Left forelimb (tissue), 1 donor: ENCODE data around the gene ACVR1B.
A peak's percentile ranks its signal among the peaks of the same experiment; 100 is the strongest.

Experiments used
- DNase-seq: peaks from one replicate; pipeline ENCODE4 v3.0.0-alpha.2; 2018; ENCODE audit warnings: low spot score

ACVR1B gene

DNA sequence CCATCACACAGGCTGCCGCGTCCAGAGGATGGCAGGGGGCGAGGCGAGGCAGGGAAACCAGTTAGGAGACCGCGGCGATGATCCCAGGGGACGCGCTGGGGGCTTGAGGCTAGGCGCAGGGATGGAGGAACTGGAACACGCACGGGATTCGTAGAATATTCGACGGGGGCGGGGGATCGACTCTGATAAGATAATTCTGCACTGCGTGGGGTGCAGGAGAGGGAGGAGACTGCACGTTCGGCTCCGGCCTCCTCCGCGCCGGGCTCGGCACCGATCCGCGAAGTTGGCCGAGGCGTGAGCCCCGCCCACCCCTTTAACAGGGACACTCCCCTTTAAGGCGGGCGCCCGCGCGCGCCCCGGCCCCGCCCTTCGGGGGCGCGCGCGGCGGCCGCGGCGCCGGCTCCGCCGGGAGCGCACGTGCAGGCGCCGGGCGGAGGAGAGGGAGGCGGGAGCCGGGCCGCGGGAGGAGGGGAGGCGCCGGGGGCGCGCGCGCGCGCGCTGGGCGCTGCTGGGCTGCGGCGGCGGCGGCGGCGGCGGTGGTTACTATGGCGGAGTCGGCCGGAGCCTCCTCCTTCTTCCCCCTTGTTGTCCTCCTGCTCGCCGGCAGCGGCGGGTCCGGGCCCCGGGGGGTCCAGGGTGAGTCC lies at the start of gene ACVR1B:
Gene ACVR1B (plus strand): TSS at position 501 of the 644 bp plus-strand sequence. CDS start 45 bp downstream, at position 546.
- DNase-seq: peak; percentile 89

DNA sequence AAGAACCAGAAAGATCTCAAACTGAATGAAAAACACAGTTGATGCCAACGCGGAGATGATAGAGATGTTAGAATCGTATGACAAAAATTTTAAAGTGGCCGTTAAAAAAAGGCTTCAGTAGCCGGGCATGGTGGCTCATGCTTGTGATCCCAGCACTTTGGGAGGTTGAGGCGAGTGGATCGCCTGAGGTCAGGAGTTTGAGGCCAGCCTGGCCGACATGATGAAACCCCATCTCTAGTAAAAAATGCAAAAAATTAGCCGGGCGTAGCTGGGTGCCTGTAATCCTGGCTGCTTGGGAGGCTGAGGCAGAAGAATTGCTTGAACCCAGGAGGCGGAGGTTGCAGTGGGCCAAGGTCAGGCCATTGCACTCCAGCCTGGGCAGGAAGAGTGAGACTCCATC lies 49.6 kb upstream of the ACVR1B start:
- no peak for DNase-seq

DNA sequence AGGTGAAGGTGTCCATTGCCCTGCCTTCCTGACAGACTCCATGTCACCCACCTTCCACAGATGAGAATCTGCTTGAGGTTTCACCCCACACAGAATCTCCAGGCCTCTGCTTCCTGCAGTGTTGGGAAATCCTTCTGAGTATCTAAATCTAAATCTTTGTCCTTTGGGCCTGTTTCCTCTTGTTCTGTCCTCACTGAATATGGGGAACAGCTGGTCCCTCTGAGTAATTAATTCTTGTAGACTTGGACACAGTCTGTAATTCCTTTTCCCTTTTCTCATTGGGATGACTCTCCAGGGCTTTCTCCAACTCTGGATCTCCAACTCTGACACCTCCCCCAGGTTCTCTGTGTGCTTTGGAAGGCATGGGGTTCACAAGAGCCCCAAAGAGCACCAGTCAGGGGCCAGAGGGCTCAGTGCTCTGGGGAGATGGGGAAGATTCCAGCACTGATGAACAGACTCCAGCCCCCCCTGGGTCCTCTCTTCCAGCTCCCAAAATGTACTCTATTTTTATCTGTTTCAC lies 46.5 kb upstream of the ACVR1B start:
- DNase-seq: no peak

DNA sequence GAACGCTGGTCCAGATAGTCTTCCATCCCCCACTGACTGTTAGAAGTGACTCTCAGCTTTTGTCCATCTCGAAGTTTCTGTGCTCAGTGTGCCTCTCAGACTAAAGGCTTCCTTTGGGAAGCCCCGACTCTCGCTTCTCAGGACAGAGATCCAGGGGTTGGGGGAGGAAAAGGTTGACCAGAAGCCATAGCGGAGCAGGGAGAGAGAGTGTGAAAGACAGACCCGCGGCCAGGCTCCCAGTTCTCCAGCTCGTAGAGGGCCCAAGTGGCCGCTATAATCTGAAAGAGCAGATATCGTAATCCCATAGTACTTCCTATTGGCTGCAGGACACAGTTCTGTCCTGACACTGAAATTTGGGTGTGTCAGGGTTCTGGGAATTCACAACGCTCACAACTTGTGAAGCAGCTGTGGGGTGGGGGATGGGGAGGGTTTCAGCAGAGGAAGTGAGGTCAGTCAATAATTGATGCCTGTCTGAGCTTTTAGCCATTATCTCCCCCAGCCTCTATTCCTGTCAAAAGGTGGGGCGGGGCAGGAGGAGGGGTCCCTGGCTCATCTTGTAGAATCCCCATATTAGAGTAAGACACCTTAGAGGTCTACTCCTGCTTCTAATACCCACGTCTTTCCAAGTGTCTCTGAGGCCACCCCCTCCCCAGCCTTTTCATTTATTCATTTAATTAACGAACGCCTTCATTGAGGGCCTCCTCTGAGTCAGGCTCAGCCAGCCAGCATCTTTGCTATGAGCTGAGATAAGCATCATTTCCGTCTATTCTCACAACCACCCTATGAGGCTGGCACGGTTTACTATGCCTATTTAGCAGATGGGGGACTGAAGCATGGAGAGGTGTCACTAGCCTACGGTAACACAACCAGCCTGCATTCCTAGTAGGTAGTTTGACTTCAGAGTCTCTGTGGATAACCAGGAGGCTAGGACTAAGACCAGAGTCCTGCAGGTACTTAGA lies 45.7 kb upstream of the ACVR1B start:
- DNase-seq: peak; percentile 86

DNA sequence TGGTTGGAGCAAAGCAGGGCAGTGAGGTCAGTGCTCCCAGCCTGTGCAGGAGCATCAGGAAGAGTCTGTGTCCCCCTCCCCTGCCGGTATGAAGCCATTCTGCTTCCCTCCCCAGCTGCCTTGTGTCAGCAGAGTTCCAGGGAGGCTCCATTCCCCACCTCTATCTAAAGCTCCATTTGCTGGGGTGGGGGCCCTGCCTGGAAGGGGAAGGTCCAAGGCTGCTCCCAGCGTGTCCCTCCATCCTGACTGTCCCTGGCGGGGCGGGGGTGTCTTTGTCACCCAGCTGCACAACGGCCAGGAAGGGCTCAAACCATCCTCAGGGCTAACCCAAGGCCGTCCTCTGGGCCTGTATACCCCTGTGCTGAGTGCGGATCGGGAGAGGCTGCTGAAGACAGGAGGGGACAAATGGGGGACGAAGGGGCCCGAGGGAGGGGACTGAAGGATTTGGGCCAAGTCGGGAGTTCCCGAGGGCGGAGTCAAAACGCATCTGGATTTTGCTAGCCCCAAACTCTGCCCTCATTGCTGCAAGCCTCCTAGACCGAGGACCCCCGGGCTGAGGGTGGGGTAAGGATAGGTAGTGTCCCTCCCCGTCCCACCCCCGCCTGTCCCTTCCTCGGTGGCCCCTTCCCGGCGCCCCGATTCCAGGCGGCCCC lies 44.9 kb upstream of the ACVR1B start:
- DNase-seq: no peak

DNA sequence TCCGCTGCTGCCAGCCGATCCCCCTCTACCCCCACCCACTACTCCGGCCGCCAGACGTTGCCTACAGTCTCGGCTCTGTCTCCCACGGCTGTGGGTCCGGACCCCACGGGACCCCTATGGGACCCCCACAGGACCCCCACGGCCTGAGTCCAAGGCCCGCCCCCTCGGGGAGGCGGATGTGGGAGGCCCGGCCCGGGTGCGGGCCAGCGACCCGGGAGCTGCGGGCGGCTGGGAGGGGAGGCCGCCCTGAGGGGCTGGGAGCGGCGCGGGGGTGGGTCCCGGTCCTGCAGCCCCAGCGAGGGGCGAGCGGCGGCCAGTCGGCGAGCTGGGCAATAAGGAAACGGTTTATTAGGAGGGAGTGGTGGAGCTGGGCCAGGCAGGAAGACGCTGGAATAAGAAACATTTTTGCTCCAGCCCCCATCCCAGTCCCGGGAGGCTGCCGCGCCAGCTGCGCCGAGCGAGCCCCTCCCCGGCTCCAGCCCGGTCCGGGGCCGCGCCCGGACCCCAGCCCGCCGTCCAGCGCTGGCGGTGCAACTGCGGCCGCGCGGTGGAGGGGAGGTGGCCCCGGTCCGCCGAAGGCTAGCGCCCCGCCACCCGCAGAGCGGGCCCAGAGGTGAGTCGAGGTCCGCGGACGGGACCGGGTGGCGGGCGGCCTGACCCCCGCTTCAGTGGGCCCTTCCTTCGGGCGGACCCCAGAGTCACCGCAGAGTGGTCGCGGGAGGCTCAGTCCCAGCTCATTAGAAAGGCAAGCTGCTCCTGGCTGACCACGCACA lies 44.2 kb upstream of the ACVR1B start, which contains the start of gene ACVRL1:
Gene ACVRL1 (plus strand): TSS at position 422 of the 773 bp plus-strand sequence. CDS start 4,971 bp downstream, outside the sequence.
- DNase-seq: peak; percentile 84

DNA sequence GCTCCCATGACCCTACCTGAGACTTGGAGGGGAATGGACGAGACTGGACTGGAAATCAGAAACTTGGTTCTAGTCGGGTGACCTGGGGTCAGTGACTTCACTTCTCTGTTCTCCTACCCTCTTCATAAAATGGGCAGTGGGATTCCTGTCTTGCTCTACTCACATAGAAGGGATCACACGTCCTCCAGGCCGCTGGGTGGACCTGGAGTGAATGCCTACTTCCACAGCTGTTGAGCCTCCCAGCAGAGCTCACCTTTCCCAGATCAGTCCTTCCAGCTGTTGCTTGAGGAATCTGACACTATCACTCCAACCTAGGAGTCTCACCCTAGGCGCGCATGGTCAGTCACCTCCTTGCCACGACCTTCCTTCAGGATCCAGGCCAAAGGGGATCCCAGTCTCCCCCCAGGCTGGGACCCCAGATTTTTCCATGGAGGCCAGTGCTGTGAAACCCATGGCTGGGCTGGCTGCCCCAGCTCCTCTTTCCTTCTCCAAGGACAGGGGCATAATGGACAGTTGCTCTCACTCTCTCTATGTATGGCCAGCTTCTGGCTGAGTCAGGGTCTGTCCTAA lies 43.6 kb upstream of the ACVR1B start:
- no peak for DNase-seq

DNA sequence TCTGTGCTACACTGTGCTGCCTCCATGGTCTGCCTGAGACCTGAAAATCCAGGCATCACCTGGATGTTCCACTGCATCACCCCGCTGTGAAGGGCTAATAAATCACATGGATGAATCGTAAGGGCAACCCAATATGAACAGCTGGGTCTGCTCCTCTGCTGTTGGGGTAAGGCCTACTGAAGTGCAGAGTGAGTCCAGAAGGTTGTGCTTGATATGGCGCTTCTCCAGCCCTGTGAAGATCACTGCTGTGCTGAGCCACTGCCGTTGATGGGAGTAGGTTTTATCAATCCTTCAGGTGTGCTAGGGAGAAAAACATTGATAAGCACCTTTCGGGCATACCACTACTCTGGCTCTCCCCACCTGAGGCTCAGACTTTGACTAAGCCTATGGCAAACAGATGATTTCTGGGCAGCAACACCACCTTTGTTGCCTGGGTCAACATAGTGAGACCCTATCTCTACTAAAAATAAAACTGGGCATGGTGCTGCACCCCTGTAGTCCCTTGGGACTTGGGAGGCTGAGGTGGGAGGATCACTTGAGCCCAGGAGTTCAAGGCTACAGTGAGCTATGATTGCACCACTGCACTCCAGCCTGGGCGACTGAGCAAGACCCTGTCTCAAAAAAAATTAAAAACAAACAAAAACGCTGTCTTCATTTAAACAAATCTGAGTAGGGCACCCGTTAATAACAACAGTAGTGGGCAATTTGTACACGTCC lies 42.5 kb upstream of the ACVR1B start:
- DNase-seq: no peak

DNA sequence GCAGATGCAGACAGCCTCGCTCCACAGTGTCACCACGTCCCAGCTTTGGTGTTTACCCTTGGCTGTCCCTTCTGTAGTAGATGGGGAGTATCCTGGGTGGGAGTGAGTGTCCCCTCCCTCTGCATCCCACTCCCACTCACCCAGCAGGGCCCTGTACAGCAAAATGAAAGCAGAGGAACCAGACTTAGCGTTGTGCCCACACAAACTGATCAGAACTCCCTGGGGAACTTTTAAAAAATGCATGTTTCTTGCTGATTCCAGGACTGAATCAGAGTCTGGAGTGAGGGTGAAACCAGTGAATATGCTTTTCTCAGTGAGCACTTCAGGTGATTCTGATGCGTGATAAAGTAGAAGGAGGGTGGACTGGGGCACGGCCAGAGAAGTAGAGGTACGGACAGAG lies 41.3 kb upstream of the ACVR1B start:
- DNase-seq: no peak

DNA sequence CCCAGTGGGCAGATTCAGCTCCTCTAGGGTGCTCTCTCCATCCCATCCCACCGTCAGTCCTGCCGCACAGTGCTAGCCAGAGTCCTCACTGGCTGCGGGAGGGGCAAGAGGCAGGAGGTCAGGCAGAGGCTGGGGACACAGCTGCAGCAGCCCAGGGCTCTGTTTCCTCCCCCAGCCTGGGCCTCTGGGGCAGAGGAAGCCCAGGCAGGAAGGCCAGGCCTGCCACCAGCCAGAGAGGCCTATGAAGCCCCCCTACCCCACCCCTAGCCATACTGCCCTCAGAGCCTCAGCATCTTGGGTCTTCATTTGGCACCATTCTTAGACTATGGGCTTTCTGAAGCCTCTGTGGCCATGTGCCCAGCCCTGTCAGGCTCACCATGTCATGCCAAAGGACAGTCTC lies 40.8 kb upstream of the ACVR1B start:
- DNase-seq: no peak

DNA sequence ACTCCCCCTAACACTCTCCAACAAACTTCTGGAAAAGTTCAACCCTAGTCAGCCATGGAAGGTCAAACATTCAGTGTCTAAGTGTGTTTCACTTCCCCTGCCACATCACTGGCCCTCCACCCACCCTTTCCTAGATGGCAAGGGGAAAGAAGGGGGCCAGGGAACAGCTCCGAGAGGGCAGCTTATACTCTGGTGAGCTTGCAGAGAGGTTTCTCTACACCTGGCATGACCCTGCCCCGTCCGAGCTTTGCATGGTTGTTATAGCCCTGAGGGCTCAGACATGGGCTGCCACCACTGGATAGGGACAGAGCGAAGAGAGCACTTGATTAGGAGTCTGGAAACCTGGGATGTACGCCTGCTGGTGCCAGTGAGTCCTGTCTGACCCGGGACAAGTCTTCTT lies 40.2 kb upstream of the ACVR1B start:
- no peak for DNase-seq

DNA sequence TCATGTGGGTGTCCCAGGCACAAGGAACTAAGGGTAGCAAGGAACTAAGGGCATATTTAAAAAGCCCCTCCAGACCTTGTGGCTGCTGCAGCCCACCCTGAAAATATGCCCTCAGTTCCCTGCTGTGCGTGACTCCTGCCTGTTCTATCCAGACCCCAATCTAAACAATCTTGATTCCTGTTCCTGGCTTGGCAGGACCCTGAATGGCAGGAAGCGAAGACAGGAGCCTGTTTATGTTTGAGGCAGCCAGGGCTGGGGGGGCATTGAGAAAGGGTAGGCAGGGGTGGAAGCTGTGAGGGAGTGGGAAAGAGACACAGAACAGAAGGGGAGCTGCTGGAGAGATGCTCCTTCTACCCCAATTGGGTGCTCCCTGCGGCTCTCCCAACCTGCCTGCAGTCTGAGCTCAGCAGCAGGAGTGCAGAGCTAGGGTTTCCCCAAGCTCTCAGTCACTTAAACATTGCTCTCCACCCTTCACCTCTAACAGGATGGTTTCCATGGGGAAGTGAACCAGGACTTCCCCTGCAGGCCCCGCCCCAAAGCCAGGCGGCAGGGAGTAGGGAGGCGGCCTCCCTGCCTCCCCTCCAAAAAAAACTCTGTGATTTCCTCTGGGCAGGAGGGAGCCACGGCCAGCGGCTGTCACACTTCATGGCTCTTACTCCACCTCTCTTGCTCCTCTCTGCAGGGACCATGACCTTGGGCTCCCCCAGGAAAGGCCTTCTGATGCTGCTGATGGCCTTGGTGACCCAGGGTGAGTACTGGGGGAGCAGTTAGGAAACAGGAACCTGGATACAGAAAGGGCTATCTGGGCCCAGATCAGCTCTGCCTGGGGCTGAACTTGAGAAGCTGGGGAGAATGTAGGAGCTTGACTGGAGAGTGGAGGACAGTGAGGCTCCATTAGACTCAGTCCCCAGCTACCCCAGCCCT lies 39.4 kb upstream of the ACVR1B start:
- DNase-seq: no peak

DNA sequence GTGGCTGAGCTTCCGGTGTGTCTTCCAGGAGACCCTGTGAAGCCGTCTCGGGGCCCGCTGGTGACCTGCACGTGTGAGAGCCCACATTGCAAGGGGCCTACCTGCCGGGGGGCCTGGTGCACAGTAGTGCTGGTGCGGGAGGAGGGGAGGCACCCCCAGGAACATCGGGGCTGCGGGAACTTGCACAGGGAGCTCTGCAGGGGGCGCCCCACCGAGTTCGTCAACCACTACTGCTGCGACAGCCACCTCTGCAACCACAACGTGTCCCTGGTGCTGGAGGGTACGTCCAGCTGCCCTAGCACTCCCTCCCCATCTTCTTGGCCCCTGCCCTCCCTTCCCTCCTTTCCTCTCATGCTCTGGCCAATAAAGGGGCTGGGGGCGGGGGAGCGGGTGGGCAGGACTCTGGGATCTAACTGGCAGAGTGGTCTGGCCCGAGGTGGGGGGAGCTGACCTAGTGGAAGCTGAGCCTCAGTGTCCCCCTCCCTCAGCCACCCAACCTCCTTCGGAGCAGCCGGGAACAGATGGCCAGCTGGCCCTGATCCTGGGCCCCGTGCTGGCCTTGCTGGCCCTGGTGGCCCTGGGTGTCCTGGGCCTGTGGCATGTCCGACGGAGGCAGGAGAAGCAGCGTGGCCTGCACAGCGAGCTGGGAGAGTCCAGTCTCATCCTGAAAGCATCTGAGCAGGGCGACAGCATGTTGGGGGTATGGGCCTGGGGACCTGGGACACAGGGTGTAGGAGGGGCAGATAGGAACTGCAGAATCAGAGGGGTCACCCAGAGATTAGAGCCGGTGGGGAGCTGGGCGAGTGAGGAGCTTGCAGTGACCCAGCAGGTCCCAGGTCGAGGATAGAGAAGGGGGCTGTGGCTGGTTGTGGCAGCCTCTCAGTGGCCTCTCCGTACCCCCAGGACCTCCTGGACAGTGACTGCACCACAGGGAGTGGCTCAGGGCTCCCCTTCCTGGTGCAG lies 38.1 kb upstream of the ACVR1B start:
- DNase-seq: no peak

DNA sequence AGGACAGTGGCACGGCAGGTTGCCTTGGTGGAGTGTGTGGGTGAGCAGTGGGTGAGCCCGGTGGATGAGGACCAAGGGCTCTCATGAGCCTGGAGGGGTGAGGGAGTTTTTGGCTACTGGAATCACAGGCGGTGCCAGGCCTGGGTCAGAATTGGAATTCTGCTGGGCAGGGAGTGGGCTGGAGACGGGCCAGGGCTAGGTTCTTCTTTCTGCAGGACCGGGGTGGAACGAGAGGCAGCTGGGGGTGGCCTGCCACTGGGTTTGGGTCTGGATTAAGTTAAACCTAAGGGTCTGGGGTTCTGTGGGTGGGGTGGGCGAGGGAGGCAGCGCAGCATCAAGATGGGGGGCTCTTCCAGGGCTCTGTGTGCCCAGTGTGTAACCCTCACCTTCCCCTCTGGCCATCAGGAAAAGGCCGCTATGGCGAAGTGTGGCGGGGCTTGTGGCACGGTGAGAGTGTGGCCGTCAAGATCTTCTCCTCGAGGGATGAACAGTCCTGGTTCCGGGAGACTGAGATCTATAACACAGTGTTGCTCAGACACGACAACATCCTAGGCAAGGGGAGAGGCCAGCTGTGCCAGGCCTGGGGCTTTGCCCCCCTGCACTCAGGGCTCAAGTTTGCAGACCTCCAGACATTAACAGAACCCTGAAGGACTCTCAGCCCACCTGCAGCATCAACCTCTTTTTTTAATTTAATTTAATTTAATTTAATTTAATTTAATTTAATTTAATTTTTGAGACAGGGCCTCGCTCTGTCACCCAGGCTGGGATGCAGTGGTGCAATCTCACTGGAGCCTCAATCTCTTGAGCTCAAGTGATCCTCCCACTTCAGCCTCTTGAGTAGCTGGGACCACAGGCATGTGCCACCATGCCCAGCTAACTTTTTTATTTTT lies 37.2 kb upstream of the ACVR1B start:
- DNase-seq: no peak

DNA sequence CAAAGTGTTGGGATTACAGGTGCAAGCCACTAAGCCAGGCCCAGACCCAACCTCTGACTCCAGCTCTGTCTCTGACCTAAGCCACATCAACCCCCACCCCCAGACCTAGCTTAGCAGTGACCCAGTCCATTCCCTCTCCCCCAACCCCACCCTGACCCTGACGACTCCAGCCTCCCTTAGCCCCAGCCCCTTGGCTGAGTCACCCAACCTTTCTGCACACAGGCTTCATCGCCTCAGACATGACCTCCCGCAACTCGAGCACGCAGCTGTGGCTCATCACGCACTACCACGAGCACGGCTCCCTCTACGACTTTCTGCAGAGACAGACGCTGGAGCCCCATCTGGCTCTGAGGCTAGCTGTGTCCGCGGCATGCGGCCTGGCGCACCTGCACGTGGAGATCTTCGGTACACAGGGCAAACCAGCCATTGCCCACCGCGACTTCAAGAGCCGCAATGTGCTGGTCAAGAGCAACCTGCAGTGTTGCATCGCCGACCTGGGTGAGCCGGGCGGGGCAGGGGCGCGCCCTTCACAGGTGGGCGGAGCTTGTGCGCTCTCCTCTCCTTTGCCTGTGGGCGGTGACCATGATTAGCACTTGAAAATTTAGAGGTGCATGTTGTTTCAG lies 36.4 kb upstream of the ACVR1B start:
- DNase-seq: no peak

DNA sequence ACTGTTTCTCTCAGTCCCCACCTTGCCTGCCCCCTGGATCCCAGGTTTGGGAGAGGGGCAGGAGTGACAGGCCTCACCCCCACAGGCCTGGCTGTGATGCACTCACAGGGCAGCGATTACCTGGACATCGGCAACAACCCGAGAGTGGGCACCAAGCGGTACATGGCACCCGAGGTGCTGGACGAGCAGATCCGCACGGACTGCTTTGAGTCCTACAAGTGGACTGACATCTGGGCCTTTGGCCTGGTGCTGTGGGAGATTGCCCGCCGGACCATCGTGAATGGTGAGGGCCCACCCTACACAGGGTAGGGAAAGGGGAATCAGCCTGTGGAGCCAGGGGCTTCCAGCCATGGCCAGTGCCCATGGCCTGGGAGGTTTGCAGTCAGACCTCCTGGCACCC lies 35.5 kb upstream of the ACVR1B start:
- no peak for DNase-seq
